HCT116 (cell line): Measurements from ENCODE around the gene RASL10B. TPM values are rescaled to one million over a fixed set of nuclear protein-coding genes. Genes with fewer than 3 reads are reported as not detected.
A peak's percentile ranks its signal among the peaks of the same experiment; 100 is the strongest.

Experiments used
- ATAC-seq: fragments of 200-7000 bp; cut with Tn5 transposase; 2 replicates; pipeline ENCODE4 v1.9.1; 2020; ENCODE audit warnings: mild to moderate bottlenecking, moderate library complexity
- BruUV-seq: library from RNA; stranded (reverse); fragments of 400-500 nt; replicated peaks from 2 replicates; lab custom pipeline; 2021; lab: Mats Ljungman, UMichigan
- CTCF ChIA-PET: fragments of 300-600 bp; sonication (Branson Sonifier 250); formaldehyde crosslinking; loops from one replicate; lab custom pipeline; 2021; ENCODE audit warnings: antibody characterized with exemption; lab: Charles Lee
- POLR2A ChIA-PET: fragments of 300-600, 350-600 bp; sonication (Branson Sonifier 250); formaldehyde crosslinking; loops from one replicate; lab custom pipeline; 2021; ENCODE audit warnings: antibody characterized with exemption; lab: Charles Lee
- RAD21 ChIA-PET, 2 experiments: fragments of 300-600 bp; sonication (Branson Sonifier 250); formaldehyde crosslinking; loops; one replicate each; lab custom pipeline; 2023; ENCODE audit warnings: low total read pairs in 2 of 2; ENCODE audit not compliant: uncharacterized antibody in 2 of 2, unreplicated experiment in 2 of 2, low non-redundant PET in 1 of 2; lab: Charles Lee
- DNase-seq: peaks from one replicate; pipeline ENCODE4 v3.0.0-alpha.2; 2010; ENCODE audit warnings: low read depth, low spot score
- H2AFZ ChIP-seq: fragments of 200-600 bp; shearing (Covaris generic), sonication (generic); 2 replicates; pipeline ENCODE4 v1.6.1; 2017; ENCODE audit warnings: low read depth, mixed run types, mixed read lengths, antibody characterized with exemption, low read length; ENCODE audit not compliant: poor library complexity, severe bottlenecking
- H3K27ac ChIP-seq: 2 replicates; pipeline ENCODE4 v1.5.1; 2012; ENCODE audit warnings: low read depth, low read length
- H3K27me3 ChIP-seq: fragments of 200-600 bp; sonication (generic); 2 replicates; pipeline ENCODE4 v1.6.1; 2016; ENCODE audit warnings: mixed run types, low read length, mixed read lengths; ENCODE audit not compliant: insufficient read depth
- H3K36me3 ChIP-seq, 2 experiments: fragments of 200-500 bp in 1 of 2; fragments of 200-600 bp in 1 of 2; sonication (Bioruptor generic) in 1 of 2; sonication (generic) in 1 of 2; 2 replicates each; pipeline versions ENCODE4 v1.5.1 to v1.6.1; 2014 to 2016; ENCODE audit warnings: low read length in 2 of 2, inconsistent platforms in 1 of 2, mixed read lengths in 1 of 2, mixed run types in 1 of 2; ENCODE audit not compliant: insufficient read depth in 2 of 2, control insufficient read depth in 1 of 2
- H3K4me1 ChIP-seq, 2 experiments: fragments of 200-600 bp in 1 of 2; sonication (generic) in 1 of 2; 2 replicates each; pipeline versions ENCODE4 v1.5.1 to v1.6.1; 2012 to 2017; ENCODE audit warnings: low read length in 2 of 2, inconsistent platforms in 1 of 2, mild to moderate bottlenecking in 1 of 2, mixed read lengths in 1 of 2, mixed run types in 1 of 2, moderate library complexity in 1 of 2; ENCODE audit not compliant: insufficient read depth in 2 of 2, control insufficient read depth in 1 of 2
- H3K4me2 ChIP-seq: fragments of 200-600 bp; sonication (generic); 2 replicates; pipeline ENCODE4 v1.6.1; 2017; ENCODE audit warnings: mixed run types, low read length, mixed read lengths
- H3K4me3 ChIP-seq, 2 experiments: fragments of 200-600 bp in 1 of 2; sonication (generic) in 1 of 2; replicated peaks in 1 of 2; 2 replicates each; pipeline ENCODE4 v1.5.1; 2011 to 2016; ENCODE audit warnings: low read length in 2 of 2, control low read depth in 1 of 2, low read depth in 1 of 2, mild to moderate bottlenecking in 1 of 2, mixed read lengths in 1 of 2, mixed run types in 1 of 2
- H3K79me2 ChIP-seq: fragments of 200-600 bp; sonication (generic); 2 replicates; pipeline ENCODE4 v1.6.1; 2017; ENCODE audit warnings: mild to moderate bottlenecking, mixed run types, low read length, moderate library complexity, mixed read lengths; ENCODE audit not compliant: insufficient read depth
- H3K9ac ChIP-seq: fragments of 200-600 bp; sonication (generic); 2 replicates; pipeline ENCODE4 v1.6.1; 2016; ENCODE audit warnings: low read length, mixed read lengths
- H3K9me2 ChIP-seq: fragments of 200-600 bp; sonication (generic), shearing (Covaris generic); 2 replicates; pipeline ENCODE4 v1.6.1; 2017; ENCODE audit warnings: mixed run types, mild to moderate bottlenecking, moderate library complexity; ENCODE audit not compliant: insufficient read depth
- H3K9me3 ChIP-seq, 2 experiments: fragments of 200-500 bp in 1 of 2; fragments of 200-600 bp in 1 of 2; sonication (Bioruptor generic) in 1 of 2; sonication (generic) in 1 of 2; 2 replicates each; pipeline ENCODE4 v1.6.1; 2014 to 2017; ENCODE audit warnings: low read length in 2 of 2, mixed read lengths in 2 of 2, inconsistent platforms in 1 of 2, low read depth in 1 of 2, mild to moderate bottlenecking in 1 of 2, mixed run types in 1 of 2, moderate library complexity in 1 of 2; ENCODE audit not compliant: control insufficient read depth in 1 of 2, insufficient read depth in 1 of 2
- H4K20me1 ChIP-seq: fragments of 200-600 bp; sonication (generic), shearing (Covaris generic); 2 replicates; pipeline ENCODE4 v1.6.1; 2017; ENCODE audit warnings: mixed run types, mild to moderate bottlenecking, moderate library complexity; ENCODE audit not compliant: insufficient read depth
- ATF3 ChIP-seq: IDR thresholded peaks from 2 replicates; pipeline ENCODE4 v1.6.1; 2012
- CBX3 ChIP-seq: IDR thresholded peaks from 2 replicates; pipeline ENCODE4 v1.6.1; 2012; ENCODE audit warnings: low read depth
- CEBPB ChIP-seq: IDR thresholded peaks from 2 replicates; pipeline ENCODE4 v1.6.1; 2012; ENCODE audit warnings: low read depth
- CTCF ChIP-seq, 3 experiments: fragments of 200-600 bp in 1 of 3; sonication (generic) in 1 of 3; IDR thresholded peaks in 2 of 3; conservative IDR thresholded peaks in 1 of 3; 2 replicates each; pipeline ENCODE4 v1.5.1; 2012 to 2017; ENCODE audit warnings: low read depth in 2 of 3, low read length in 2 of 3, antibody characterized with exemption in 1 of 3, borderline replicate concordance in 1 of 3, control low read depth in 1 of 3, mild to moderate bottlenecking in 1 of 3, mixed read lengths in 1 of 3, mixed run types in 1 of 3, moderate library complexity in 1 of 3; ENCODE audit not compliant: insufficient read depth in 1 of 3
- EZH2 ChIP-seq: fragments of 200-600 bp; sonication (generic); IDR thresholded peaks from 2 replicates; pipeline ENCODE4 v1.6.1; 2017; ENCODE audit warnings: antibody characterized with exemption, mixed run types
- EZH2phosphoT487 ChIP-seq: fragments of 200-600 bp; IDR thresholded peaks from 2 replicates; pipeline ENCODE4 v1.6.1; 2018; ENCODE audit warnings: antibody characterized with exemption, borderline replicate concordance
- RAD21 ChIP-seq: IDR thresholded peaks from 2 replicates; pipeline ENCODE4 v1.6.1; 2012; ENCODE audit warnings: low read depth, mild to moderate bottlenecking
- SIN3A ChIP-seq: IDR thresholded peaks from 2 replicates; pipeline ENCODE4 v1.6.1; 2012; ENCODE audit warnings: low read depth
- SRF ChIP-seq: IDR thresholded peaks from 2 replicates; pipeline ENCODE4 v1.6.1; 2012; ENCODE audit warnings: low read depth
- TCF7L2 ChIP-seq: IDR thresholded peaks from 2 replicates; pipeline ENCODE4 v1.7.0; 2011; ENCODE audit warnings: borderline replicate concordance, inconsistent platforms; ENCODE audit not compliant: insufficient read depth, insufficient read length; ENCODE audit errors: extremely low read depth
- ZFX ChIP-seq: fragments of 450-650 bp; IDR thresholded peaks from 2 replicates; pipeline ENCODE4 v1.6.1; 2017
- intact Hi-C: fragments of 100-400 bp; cut with micrococcal nuclease; formaldehyde crosslinking; loops from 2 replicates; pipeline ENCODE4 v1.10.0; 2022
- total RNA-seq: library from RNA; stranded (reverse); gene quantifications from one replicate; pipeline ENCODE4 v1.2.1, GENCODE V29; 2021; ENCODE audit not compliant: unreplicated experiment

The RASL10B gene
- total RNA-seq, 1 experiment from 2014 or later: 0.15 TPM

GRCh38 chr17:35766903-35767510, 35.6 kb downstream of the RASL10B start:
- Histone ChIP-seq H3K9ac (no peak overlapping the region), H3K4me2 (no peak overlapping the region), H3K36me3 (no peaks in the 10 kb centered on the region), H3K4me3 (no peak overlapping the region), H3K27ac (no peak overlapping the region), H2AFZ (no peak overlapping the region), H3K9me3 (no peaks in the 10 kb centered on the region), H3K27me3 (no peaks in the 10 kb centered on the region), H3K4me1 (peaks cover 5 to 12% of the 10 kb centered on the region in 2 experiments; a peak in 3 of 4 replicates), H3K79me2 (no peaks in the 10 kb centered on the region), H3K9me2 (no peaks in the 10 kb centered on the region), H4K20me1 (no peaks in the 10 kb centered on the region)
- POLR2A ChIA-PET: interaction anchor here (1.2 kb wide), 1 partner anchor 42 kb away, joined by 8 read pairs; the partner anchor contains the start of gene TAF15
- RAD21 ChIA-PET: interaction anchor here in 1 of 2 experiments (1.0 to 1.2 kb wide), 2 partner anchors 21 to 37 kb away, joined by 3 to 10 read pairs; no protein-coding TSS in a partner anchor
- ATAC-seq: no peak
- CTCF ChIA-PET: interaction anchor here (1.0 to 5.1 kb wide), 5 partner anchors 11 to 42 kb away, joined by 6 to 76 read pairs (median 8); partner anchors contain the start of gene TAF15
- TF ChIP-seq CTCF (IDR thresholded peaks at IDR 0.05 in 2 of 3, conservative IDR thresholded peaks at IDR 0.05 in 1 of 3; ENCODE audit: borderline replicate concordance in 1 of 3, insufficient read depth in 1 of 3, low read depth in 2 of 3, low read length in 2 of 3) (peak; percentile 58 to 93 (median 60)), RAD21 (peak; percentile 85), TCF7L2 (no peak), SIN3A (no peak)
- intact Hi-C loops: no loop called here
- no TSS peak for BruUV-seq
- DNase-seq: no peak

- Histone ChIP-seq H4K20me1 (no peaks in the 10 kb centered on the region), H3K4me3 (no peak overlapping the region), H3K36me3 (no peaks in the 10 kb centered on the region), H3K4me2 (no peak overlapping the region), H3K9ac (no peak overlapping the region)
- ChIA-PET POLR2A (no interaction called here), RAD21 (no interaction called here)
- TF ChIP-seq EZH2phosphoT487 (no peak), EZH2 (no peak), CEBPB (no peak), ZFX (no peak), SRF (no peak), ATF3 (no peak), CBX3 (no peak)
- TF ChIP-seq, all 23 proteins: peak for 0
- H3K79me2 ChIP-seq: no peaks in the 10 kb centered on the region
- intact Hi-C loops: no loop called here
- DNase-seq (no peak), ATAC-seq (no peak)
- CTCF ChIA-PET: interaction anchor here (1.0 kb wide), 1 partner anchor 35 kb away, joined by 3 read pairs; no protein-coding TSS in a partner anchor
- no peaks in the 10 kb centered on the region for H3K27me3 ChIP-seq
- H2AFZ ChIP-seq: no peak overlapping the region
- no peak overlapping the region for H3K27ac ChIP-seq
- BruUV-seq: no TSS peak
- H3K4me1 ChIP-seq: peaks cover 5 to 11% of the 10 kb centered on the region in 2 experiments; a peak in 3 of 4 replicates
- H3K9me3 ChIP-seq: no peaks in the 10 kb centered on the region
- no peaks in the 10 kb centered on the region for H3K9me2 ChIP-seq
Measured at GRCh38 chr17:35768797-35769196, 37.4 kb downstream of the RASL10B start.
